ENCODE measurements around the gene KLHL29.

The KLHL29 gene

GRCh38 chr2:23435250-23436035, 50.5 kb downstream of the KLHL29 start:
- Histone ChIP-seq H3K4me3 (replicated peaks; ENCODE audit: insufficient read depth, low read length) (no peak overlapping the region), H3K27me3 (ENCODE audit: insufficient read depth, poor library complexity, severe bottlenecking) (no peaks in the 10 kb centered on the region), H3K27ac (replicated peaks) (no peak overlapping the region)
- TF ChIP-seq POLR2AphosphoS5 (IDR thresholded peaks at IDR 0.05; ENCODE audit: low read depth) (no peak), CTCF (IDR thresholded peaks at IDR 0.05; ENCODE audit: insufficient read depth, low read length) (no peak)
- TF ChIP-seq, protein P1, sequence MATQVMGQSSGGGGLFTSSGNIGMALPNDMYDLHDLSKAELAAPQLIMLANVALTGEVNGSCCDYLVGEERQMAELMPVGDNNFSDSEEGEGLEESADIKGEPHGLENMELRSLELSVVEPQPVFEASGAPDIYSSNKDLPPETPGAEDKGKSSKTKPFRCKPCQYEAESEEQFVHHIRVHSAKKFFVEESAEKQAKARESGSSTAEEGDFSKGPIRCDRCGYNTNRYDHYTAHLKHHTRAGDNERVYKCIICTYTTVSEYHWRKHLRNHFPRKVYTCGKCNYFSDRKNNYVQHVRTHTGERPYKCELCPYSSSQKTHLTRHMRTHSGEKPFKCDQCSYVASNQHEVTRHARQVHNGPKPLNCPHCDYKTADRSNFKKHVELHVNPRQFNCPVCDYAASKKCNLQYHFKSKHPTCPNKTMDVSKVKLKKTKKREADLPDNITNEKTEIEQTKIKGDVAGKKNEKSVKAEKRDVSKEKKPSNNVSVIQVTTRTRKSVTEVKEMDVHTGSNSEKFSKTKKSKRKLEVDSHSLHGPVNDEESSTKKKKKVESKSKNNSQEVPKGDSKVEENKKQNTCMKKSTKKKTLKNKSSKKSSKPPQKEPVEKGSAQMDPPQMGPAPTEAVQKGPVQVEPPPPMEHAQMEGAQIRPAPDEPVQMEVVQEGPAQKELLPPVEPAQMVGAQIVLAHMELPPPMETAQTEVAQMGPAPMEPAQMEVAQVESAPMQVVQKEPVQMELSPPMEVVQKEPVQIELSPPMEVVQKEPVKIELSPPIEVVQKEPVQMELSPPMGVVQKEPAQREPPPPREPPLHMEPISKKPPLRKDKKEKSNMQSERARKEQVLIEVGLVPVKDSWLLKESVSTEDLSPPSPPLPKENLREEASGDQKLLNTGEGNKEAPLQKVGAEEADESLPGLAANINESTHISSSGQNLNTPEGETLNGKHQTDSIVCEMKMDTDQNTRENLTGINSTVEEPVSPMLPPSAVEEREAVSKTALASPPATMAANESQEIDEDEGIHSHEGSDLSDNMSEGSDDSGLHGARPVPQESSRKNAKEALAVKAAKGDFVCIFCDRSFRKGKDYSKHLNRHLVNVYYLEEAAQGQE (IDR thresholded peaks at IDR 0.05; ENCODE audit: insufficient replicate concordance, low read depth), result no peak
- DNase-seq (ENCODE audit: low read depth in 1 of 2, low spot score in 1 of 2), result no peak

DNA sequence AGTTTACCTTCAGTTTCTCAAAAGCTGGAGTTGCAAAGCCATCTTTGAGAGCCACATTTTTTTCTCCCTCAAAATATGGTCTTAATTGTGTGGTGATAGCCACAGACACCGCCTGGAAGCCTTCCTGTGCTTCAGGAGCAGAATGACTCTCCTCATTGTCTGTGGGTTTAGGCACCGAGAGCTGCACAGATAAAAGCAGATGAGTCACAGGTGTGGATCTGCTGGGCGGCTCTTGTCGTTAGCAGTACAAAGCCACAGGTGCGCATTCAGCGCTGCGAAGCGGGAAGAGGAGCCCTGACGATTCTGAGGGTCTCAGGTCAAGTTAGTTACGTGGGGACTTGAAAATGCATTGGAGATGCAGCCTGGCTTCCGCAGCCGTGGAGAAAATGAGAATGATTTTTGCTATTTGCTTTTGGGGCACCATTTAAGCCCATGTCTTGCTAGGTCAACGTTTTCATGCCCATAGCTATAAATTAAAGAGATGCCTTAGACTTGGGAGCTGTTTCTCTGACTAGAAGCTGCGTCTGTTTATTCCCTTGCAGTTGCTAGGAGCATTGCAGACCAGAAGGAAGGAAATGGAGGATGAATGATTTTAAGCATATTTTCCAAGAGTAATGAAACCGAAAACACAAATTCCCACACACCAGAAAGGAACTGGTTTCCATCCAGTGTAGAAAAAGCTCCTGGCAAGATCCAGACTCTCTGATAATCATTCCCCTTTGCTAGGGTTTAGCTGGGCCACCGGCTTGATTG, 51.5 kb downstream of the KLHL29 start:
- no peak overlapping the region for H3K4me3 ChIP-seq (replicated peaks; ENCODE audit: insufficient read depth, low read length)
- TF ChIP-seq, protein P1 (IDR thresholded peaks at IDR 0.05; ENCODE audit: insufficient replicate concordance, low read depth), result no peak
- TF ChIP-seq GABPA (IDR thresholded peaks at IDR 0.05; ENCODE audit: low read depth) (no peak), SPI1 (IDR thresholded peaks at IDR 0.05; ENCODE audit: borderline replicate concordance, low read depth) (no peak)
- H3K27me3 ChIP-seq (ENCODE audit: insufficient read depth, poor library complexity, severe bottlenecking), result no peaks in the 10 kb centered on the region
- H3K27ac ChIP-seq (replicated peaks), result no peak overlapping the region
- DNase-seq (ENCODE audit: low read depth in 1 of 2, low spot score in 1 of 2), result no peak

GRCh38 chr2:23441414-23441813, 56.4 kb downstream of the KLHL29 start:
- Histone ChIP-seq H3K27ac (replicated peaks) (no peak overlapping the region), H3K27me3 (ENCODE audit: insufficient read depth, poor library complexity, severe bottlenecking) (no peaks in the 10 kb centered on the region), H3K4me3 (replicated peaks; ENCODE audit: insufficient read depth, low read length) (no peak overlapping the region)
- TF ChIP-seq CTCF (IDR thresholded peaks at IDR 0.05; ENCODE audit: insufficient read depth, low read length) (no peak), POLR2AphosphoS5 (IDR thresholded peaks at IDR 0.05; ENCODE audit: low read depth) (no peak), GABPA (IDR thresholded peaks at IDR 0.05; ENCODE audit: low read depth) (no peak), SPI1 (IDR thresholded peaks at IDR 0.05; ENCODE audit: borderline replicate concordance, low read depth) (no peak)
- TF ChIP-seq, protein P1 (IDR thresholded peaks at IDR 0.05; ENCODE audit: insufficient replicate concordance, low read depth), result no peak
- DNase-seq (ENCODE audit: low read depth in 1 of 2, low spot score in 1 of 2), result no peak

All from HL-60 (cell line).